ENCODE data around the gene NME8. TPM values are rescaled to one million over a fixed set of nuclear protein-coding genes. Genes with fewer than 3 reads are reported as not detected.
"Not testable (repeated sequence)": the region's sequence is repeated elsewhere in the genome, so short reads cannot be mapped to it uniquely, and the experiment has no call there.

The NME8 gene, protein sequence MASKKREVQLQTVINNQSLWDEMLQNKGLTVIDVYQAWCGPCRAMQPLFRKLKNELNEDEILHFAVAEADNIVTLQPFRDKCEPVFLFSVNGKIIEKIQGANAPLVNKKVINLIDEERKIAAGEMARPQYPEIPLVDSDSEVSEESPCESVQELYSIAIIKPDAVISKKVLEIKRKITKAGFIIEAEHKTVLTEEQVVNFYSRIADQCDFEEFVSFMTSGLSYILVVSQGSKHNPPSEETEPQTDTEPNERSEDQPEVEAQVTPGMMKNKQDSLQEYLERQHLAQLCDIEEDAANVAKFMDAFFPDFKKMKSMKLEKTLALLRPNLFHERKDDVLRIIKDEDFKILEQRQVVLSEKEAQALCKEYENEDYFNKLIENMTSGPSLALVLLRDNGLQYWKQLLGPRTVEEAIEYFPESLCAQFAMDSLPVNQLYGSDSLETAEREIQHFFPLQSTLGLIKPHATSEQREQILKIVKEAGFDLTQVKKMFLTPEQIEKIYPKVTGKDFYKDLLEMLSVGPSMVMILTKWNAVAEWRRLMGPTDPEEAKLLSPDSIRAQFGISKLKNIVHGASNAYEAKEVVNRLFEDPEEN
- under 1 TPM in 1 of 4 donors, not detected in 3; 0.20 TPM for polyA plus RNA-seq (ENCODE audit: insufficient read length in 4 of 4)

DNA sequence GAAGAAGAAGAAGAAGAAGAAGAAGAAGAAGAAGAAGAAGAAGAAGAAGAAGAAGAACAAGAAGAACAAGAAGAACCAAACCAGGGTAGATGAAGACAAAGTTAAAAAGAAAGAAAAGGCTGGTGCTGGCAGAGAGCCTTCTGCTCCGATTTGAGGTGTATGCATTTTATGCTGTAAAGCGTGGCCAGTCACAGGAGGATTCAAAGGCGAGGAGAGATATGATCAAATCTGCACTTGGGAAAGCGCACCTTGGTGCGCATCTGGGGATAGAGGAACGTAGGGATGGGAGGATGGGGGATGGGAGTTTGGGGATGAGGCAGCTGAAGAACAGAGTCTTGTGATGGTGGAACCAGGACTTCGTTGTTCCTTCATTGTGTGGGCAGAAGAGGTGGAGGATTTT is at the start of gene NME8:
TSS of gene NME8 (plus strand) at position 301 of the 400 bp plus-strand sequence. CDS start 1,670 bp downstream, outside the sequence.
- no peak for DNase-seq (ENCODE audit: low read depth in 4 of 4, low spot score in 3 of 4)

DNA sequence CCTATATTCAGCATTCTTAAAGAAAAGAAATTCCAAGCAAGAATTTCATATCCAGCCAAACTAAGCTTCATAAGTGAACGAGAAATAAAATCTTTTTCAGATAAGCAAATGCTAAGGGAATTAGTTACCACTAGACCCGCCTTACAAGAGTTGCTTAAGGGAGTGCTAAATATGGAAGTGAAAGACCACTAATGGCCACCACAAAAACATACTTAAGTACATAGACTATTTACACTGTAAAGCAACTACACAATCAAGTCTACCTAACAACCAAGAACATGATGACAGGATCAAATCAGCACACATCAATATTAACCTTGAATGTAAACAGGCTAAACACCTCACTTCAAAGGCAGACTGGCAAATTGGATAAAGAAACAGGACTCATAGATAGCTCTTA is 42.2 kb upstream of the NME8 start:
- DNase-seq (ENCODE audit: low read depth in 4 of 4, low spot score in 3 of 4) = no peak

DNA sequence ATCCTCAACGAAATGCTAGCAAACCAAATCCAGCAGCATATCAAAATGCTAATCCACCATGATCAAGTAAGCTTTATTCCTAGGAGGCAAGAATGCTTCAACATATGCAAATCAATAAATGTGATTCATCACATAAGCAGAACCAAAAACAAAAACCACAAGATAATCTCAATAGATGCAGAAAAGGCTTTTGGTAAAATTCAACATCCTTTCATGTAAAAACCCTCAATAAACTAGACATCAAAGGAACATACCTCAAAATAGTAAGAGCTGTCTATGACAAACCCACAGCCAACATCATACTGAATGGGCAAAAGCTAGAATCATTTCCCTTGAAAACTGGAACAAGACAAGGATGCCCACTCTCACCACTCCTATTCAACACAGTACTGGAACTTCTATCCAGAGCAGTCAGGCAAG is 36.2 kb upstream of the NME8 start:
- not testable (repeated sequence) for DNase-seq (ENCODE audit: low read depth in 4 of 4, low spot score in 3 of 4)

DNA sequence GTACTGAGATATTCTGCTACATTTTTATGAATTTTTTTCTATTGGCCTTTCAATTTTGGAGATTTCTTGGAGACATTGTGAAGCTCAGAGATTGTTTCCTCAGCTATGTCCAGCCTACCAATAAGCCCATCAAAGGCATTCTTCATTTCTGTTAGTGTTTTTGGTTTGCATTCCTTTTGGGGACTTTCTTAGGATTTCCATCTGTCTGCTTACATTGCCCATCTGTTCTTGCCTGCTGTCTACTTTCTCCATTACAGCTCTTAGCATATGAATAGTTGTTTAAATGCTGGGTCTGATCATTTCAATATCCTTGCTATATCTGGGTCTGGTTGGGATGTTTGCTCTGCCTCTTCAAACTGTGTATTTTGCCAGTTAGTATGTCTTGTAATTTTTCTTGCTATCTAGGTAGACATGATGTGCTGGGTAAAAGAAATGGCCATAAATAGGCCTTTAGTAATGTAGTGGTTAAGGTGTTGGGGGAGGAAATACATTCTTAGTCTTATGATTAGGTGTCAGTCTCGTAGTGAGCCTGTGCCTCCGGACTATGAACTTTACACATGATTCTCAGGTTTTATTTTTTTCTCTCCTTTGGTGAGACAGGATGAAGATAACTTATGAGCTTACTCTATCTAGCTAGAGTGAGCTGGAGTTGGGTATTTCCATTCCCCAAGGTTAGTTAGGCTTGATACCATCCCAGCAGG is 32.6 kb upstream of the NME8 start:
- no peak for DNase-seq (ENCODE audit: low read depth in 4 of 4, low spot score in 3 of 4)

DNA sequence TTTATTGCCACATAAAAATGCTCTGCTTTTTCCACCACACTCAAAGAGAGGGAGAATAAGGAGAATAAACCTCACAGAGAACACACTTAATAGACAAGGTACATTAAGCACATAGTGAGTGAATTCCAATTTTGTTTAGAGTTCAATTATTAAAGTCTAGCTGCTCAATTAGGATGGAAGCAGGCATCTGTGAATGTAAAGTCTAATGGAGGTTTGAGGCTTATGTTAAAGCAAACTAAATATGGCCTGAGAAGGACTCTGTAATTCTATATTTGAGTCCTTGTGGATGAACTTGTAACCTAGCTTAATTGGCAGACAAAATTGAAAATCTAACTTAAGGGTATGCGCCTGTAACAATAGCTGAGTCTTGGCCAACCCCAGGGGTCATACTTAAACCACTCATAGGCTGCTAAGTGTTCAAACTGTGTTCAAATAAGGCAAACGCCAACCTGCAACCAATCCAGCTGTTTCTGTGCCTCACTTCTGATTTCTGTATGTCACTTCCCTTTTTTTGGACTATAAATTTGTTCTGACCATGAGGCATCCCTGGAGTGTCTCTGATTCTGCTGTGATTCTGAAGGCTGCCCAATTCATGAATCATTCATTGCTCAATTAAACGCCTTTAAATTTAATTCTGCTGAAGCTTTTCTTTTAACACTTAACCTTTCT is 31.3 kb upstream of the NME8 start:
- DNase-seq (ENCODE audit: low read depth in 4 of 4, low spot score in 3 of 4) = no peak

DNA sequence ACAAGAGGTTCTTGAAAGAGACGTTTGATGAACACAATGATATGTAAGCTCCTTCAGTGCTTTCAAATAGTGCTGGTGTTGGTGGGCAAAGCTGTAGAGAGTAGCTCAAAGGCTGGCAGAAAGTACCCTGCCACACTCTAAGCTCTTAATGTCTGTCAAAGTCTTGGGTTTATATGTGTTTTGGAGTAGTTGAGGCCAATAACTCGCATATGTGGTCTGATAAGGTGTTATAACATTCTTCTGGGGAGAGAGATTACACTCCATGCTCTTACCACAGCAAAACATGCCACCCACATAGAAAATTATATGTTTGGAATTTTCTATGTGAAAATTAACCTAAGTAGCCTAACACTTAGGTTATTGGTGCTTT is 30.8 kb upstream of the NME8 start:
- DNase-seq (ENCODE audit: low read depth in 4 of 4, low spot score in 3 of 4) = no peak

DNA sequence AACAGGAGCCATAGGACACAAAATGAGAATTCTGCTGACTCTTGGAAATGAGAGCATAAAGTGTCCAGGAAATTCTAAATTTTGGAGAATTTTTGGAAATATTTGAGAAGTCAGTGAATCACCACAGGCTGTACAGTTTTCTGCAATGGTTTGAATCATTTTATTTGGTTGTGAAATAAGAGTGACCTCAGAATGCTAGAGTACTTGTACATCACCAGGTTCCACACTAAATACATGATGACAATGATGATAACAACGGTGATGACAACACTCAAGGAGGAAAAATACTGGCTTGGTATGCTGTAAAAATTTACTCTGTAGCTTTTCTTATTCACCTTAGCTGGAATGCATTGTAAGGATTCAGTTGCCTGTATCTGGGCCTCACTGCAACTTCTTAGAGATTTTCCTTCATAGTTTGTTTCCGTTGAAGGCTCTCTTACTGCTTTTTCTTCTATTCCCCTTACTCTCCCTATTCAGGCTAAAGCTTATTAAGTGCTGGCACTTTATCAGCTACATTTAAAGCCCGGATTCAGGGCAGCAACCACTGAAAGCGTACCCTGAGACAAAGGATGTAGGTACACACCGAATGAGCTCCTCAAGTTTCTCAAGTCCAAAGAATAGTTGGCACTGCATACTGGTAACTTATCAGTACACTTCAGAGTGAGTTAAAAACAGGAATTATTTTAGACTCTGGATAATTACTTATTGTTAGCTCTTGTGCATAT is 30.2 kb upstream of the NME8 start:
- DNase-seq (ENCODE audit: low read depth in 4 of 4, low spot score in 3 of 4) = no peak

DNA sequence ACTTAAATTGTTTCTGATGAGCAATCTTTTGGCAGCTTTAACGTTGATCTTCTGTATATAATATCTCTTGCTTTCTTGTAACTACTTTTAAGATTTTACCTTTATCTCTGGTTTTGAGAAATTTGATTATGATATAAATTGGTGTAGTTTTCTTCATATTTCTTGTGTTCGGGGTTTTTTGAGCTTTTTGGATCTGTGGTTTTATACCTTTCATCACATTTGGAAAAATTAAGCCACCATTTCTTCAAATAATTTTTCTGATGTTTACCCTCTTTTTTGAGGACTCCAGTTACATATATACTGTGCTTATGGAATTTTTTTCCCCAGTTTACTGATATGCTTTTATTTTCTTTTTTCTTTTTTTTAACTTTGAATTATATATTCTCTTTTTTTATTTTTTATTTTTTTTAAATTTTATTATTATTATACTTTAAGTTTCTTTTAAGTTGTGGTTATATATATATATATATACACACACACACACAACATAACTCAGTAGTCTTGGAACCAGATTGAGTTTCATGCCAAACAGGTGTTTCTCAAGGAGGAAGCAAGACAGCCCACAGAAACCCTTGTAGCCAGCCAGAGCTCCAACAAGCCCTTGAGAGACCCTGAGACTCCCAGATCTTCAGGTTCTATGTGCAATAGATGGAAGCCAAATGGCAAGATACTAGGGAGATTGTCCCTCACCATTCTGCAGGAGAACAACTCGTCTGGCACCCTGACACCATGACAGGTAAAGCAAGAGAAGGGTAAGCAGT is 27.5 kb upstream of the NME8 start:
- no peak for DNase-seq (ENCODE audit: low read depth in 4 of 4, low spot score in 3 of 4)

DNA sequence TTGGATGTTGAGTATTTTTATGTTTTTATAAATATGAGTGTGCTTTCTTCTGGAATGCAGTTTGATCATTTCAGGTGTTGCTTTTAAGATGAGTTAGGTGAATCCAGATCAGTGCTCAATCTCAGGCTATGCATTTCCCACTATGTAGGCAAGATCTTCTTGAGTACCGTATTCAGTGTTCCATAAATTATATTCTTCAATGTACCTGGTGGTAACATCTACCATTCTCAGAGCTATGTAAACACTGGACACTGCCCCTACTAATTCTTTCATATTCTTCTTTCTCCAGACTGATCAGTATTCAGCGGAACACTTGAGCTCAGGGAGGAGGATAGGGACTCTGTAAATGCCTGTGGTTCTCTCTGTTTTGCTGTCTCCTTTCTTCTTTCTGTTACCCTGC is 25.5 kb upstream of the NME8 start:
- no peak for DNase-seq (ENCODE audit: low read depth in 4 of 4, low spot score in 3 of 4)

DNA sequence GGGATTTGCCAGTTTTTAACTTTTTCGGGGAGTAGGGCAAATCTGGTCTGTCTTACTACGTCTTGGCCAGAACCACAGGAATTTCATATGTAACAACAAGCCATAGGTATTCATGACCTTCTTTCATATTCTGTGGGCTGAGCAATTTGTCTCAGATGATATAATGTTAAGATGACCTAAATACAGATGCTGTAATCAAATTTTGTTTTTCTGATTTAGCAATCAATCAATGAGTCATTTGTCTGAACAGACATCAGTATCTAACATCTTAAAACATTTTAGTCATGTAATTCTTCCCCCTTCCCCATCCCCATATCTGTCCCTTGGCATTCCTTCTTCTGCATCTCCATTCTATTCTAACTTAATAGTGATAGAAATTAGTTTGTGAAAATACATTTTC is 24.8 kb upstream of the NME8 start:
- no peak for DNase-seq (ENCODE audit: low read depth in 4 of 4, low spot score in 3 of 4)

DNA sequence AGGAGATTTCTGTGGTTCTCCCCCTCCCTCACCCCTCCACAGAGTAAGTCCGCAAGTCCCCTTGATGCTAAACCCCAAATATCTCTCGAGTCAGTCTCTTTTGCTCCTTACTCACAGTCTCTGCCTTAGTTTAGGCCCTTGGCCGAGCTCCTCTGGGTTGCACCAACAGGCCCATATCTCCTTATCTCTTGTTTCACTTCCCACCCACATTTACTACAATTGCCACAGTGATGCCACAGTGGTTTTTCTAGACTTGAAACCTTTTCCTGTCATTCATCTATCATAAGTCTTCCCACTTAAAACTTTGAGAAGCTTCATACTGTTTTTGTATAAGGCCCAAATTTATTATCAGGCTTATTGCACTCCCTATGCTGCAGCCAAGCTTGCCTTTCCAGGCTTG is 23.4 kb upstream of the NME8 start:
- DNase-seq (ENCODE audit: low read depth in 4 of 4, low spot score in 3 of 4) = no peak

DNA sequence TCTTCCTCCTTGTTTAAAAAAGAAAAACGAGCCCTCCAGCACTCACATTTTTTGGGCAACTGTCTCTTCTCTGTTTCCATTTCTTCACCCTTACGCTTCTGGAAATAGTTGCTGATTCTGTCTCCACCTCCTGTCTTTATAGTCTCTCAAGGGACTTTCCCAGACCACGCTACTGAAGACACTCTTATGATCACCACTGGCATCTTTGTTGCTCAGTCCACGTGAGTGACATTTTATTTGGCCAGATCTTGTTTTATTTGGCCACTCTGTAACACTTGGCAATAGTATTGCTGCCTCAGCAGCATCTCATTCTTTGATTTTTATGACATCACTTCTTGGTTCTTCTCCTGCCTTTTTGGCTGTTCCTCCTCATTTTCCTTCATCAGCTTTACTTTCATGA is 21.6 kb upstream of the NME8 start:
- no peak for DNase-seq (ENCODE audit: low read depth in 4 of 4, low spot score in 3 of 4)

DNA sequence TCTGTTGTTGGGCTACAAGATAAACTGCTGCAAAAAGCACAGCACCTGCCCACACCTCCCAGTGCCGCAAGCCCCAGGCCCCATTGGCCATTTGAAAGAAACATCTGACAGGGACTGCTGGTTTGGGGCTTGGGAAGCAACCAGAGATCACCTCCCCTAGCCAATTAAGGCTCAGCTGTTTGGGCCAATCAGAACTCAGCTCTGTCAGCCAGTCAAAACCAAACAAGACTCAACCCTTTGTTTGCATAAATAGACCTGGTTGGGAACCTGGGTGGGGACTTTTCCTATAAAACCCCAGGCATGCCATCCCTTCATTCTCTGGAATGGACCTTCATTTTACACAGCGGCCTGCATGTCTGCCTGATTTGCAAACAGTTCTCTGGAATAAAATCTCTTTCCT is 17.2 kb upstream of the NME8 start:
- DNase-seq (ENCODE audit: low read depth in 4 of 4, low spot score in 3 of 4) = no peak

DNA sequence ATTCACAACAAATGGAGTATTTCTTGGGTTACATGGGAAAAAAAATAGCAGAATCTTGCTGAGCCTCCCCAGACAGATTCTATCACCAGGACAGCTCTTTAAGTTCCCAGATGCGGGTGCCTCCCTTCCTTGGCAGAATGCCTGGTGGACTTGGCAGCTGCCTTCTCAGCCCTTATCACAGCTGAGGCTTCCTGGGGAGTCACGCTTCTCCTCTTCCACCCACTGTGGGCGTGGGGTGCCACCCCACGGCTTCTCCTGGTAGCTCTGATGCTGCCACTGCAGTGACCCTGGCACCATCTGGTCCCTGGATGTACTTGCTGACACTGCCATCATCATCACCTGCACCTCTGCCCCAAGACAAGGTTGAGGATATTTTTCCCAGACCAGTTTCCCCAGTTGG is 16.2 kb upstream of the NME8 start:
- DNase-seq (ENCODE audit: low read depth in 4 of 4, low spot score in 3 of 4) = peak in 2 of 4 donors; percentile 1 to 5

DNA sequence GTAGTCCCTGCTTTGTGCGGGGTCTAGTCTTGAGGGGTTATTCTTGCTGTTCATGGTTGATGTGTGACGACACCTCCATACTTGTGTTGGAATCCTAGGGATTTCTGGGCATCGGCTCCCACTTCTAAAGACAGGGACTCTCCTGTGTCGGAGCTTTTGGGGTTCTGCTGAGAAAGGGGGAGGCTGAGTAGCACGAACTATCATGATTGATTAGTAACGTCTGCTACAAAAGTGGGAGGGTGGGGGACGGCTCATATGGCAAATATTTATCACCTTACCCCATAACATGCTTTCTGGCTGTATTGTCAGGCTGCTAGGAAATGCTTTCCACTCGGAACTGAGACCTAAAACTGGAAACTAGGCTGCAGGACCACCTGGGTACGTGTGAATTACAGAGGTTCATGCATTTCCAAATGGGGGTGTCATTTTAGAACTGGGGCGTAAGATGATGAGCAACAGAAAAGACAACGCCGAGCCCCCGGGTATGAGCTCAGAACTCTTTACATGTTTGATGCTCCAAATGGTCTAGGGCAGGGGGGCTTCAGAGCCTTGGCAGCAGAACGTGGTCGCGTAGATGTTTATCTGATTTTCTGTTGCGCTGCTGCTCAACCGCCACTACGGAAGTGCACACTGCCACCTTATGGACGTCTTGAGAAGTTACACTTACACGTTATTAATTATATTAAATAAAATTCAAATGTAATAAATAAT is 15.1 kb upstream of the NME8 start:
- DNase-seq (ENCODE audit: low read depth in 4 of 4, low spot score in 3 of 4) = peak in 3 of 4 donors; percentile 10 to 24 (median 12)

DNA sequence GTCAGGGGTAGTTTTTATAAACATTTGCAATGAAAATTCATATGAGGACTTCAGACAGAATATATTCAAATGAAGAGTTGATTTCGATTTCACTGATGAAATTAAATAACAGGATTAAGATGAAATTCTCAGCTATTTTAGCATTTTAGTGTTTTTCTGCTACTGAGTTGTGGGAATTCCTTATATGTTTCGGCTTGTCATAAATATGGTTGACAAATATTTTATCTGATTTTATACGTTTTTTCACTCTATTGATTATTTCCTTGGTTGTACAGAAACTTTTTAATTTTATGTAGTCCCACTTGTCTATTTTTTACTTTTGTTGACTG is 14.6 kb upstream of the NME8 start:
- no peak for DNase-seq (ENCODE audit: low read depth in 4 of 4, low spot score in 3 of 4)

DNA sequence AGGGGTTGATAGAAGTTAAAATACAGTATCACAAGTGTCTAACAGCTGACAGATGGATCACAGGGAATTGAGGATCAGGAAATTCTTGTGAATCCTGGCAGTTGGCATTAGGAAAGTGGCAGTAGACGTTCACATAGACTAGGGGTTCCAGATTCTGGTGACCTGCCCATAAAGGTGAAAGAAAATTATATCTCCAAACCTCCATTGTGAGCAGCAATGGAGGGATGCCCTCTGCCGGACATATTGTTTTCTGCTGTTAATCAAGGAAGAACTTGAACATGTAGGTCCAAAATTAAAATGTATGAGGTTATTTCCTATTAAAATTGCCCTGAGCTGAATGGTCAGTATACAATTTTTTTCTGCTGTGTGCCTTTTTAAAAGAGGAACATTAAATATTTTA is 5.1 kb downstream of the NME8 start:
- DNase-seq (ENCODE audit: low read depth in 4 of 4, low spot score in 3 of 4) = no peak

DNA sequence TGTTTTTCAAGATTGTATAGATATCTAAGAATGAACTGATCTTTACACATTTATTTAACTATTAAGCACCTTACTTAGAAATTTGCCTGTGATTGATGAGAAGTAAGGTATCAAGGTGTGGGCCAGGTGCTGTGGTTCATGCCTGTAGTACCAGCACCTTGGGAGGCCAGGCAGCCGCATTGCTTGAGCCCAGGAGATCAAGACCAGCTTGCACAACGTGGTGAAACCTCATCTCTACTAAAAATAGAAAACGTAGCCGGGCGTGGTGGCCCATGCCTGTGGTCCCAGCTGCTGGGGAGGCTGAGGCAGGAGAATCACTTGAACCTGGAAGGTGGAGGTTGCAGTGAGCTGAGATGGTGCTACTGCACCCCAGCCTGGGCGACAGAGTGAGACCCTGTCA is 33.7 kb downstream of the NME8 start:
- no peak for DNase-seq (ENCODE audit: low read depth in 4 of 4, low spot score in 3 of 4)

DNA sequence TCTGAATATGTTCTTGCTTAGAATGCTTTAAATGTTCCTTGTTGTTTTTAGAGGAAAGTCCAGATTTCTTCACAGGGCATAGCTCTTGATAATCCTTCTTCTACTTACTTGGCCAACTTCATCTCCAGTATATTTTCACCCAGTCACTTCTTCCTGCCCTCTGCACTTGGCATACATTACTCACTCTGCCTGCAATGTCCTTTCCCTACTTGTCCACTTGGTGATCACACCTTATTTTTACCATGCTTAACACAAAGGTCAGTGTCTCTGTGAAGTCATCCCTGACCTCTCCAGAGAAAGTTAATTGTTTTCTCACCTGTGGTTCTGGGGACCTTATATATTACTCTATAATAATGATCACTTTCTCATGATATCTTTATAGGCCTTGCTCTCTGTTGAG is 45.0 kb downstream of the NME8 start:
- no peak for DNase-seq (ENCODE audit: low read depth in 4 of 4, low spot score in 3 of 4)
